K562 (cell line): ENCODE results near the gene HEBP1. TPM values are rescaled to one million over a fixed set of nuclear protein-coding genes. Genes with fewer than 3 reads are reported as not detected.

Experiments used
- ATAC-seq: fragments of 200-7000 bp; cut with Tn5 transposase; 3 replicates; pipeline ENCODE4 v1.9.1; 2020; ENCODE audit warnings: moderate library complexity
- BruUV-seq: library from RNA; stranded (reverse); fragments of 400-500 nt; replicated peaks from 2 replicates; lab custom pipeline; 2021; lab: Mats Ljungman, UMichigan
- CTCF ChIA-PET: fragments of 300-600 bp; formaldehyde crosslinking; extraction: SDS; loops from one replicate; lab custom pipeline; 2021; ENCODE audit warnings: low intra/inter-chr PET ratio; lab: Yijun Ruan, JAX
- POLR2A ChIA-PET: fragments of 300-600, 350-650 bp; sonication (Branson Sonifier 250); formaldehyde crosslinking; extraction: SDS; loops from one replicate; lab custom pipeline; 2021; ENCODE audit warnings: antibody characterized with exemption, inconsistent platforms; lab: Yijun Ruan, JAX
- DNase-seq, 4 experiments: peaks; one replicate each; pipeline versions ENCODE4 v3.0.0 to v3.0.0-alpha.2; 2011 to 2018; ENCODE audit warnings: low spot score in 3 of 4, mixed read lengths in 3 of 4; ENCODE audit errors: extremely low read depth in 1 of 4
- FAIRE-seq: peaks from 2 replicates; lab custom pipeline; 2011; peaks lifted over from hg19 to GRCh38; lab: Jason Lieb, UNC
- H2AFZ ChIP-seq: 2 replicates; pipeline ENCODE4 v1.6.0; 2011; ENCODE audit warnings: low read depth, low read length, control low read depth, inconsistent platforms
- H3K27ac ChIP-seq: fragments of 200-600 bp; 3 replicates; pipeline ENCODE4 v1.8.0; 2011; ENCODE audit warnings: low read depth, mild to moderate bottlenecking, control low read depth, inconsistent platforms, low read length, moderate library complexity, mixed read lengths; ENCODE audit errors: extremely low read depth
- H3K27me3 ChIP-seq, 2 experiments: fragments of 300-600 bp in 1 of 2; 2 replicates in 1 of 2; 3 replicates in 1 of 2; pipeline versions ENCODE4 v1.6.0 to v1.8.0; 2011; ENCODE audit warnings: inconsistent platforms in 2 of 2, low read length in 2 of 2, mild to moderate bottlenecking in 1 of 2, mixed read lengths in 1 of 2, moderate library complexity in 1 of 2; ENCODE audit not compliant: control insufficient read depth in 2 of 2, insufficient read depth in 2 of 2
- H3K36me3 ChIP-seq: fragments of 300-600 bp; 3 replicates; pipeline ENCODE4 v1.8.0; 2011; ENCODE audit warnings: mild to moderate bottlenecking, low read length, inconsistent platforms; ENCODE audit not compliant: control insufficient read depth, insufficient read depth
- H3K4me1 ChIP-seq, 2 experiments: fragments of 200-600 bp in 1 of 2; replicated peaks in 1 of 2; 2 replicates in 1 of 2; 3 replicates in 1 of 2; pipeline versions ENCODE4 v1.5.1 to v1.8.0; 2011; ENCODE audit warnings: inconsistent platforms in 2 of 2, low read length in 2 of 2, mild to moderate bottlenecking in 1 of 2, mixed read lengths in 1 of 2, moderate library complexity in 1 of 2; ENCODE audit not compliant: control insufficient read depth in 2 of 2, insufficient read depth in 2 of 2
- H3K4me2 ChIP-seq: 2 replicates; pipeline ENCODE4 v1.6.1; 2011; ENCODE audit warnings: low read length, control low read depth, inconsistent platforms, mixed read lengths; ENCODE audit not compliant: insufficient read depth
- H3K4me3 ChIP-seq: fragments of 200-600 bp; sonication (generic), shearing (Covaris generic); 2 replicates; pipeline ENCODE4 v1.5.1; 2016; ENCODE audit warnings: control low read depth, inconsistent platforms
- H3K79me2 ChIP-seq: fragments of 200-600 bp; 3 replicates; pipeline ENCODE4 v1.8.0; 2011; ENCODE audit warnings: low read length, inconsistent platforms; ENCODE audit not compliant: control insufficient read depth, insufficient read depth
- H3K9ac ChIP-seq, 2 experiments: 2 replicates each; pipeline versions ENCODE4 v1.6.0 to v1.6.1; 2011; ENCODE audit warnings: low read depth in 2 of 2, low read length in 2 of 2, control low read depth in 1 of 2, inconsistent platforms in 1 of 2, mild to moderate bottlenecking in 1 of 2, mixed read lengths in 1 of 2; ENCODE audit not compliant: insufficient read depth in 1 of 2
- H3K9me1 ChIP-seq: one replicate; pipeline ENCODE4 v1.6.0; 2011; ENCODE audit warnings: inconsistent platforms, mild to moderate bottlenecking, low read length, moderate library complexity; ENCODE audit not compliant: control insufficient read depth, insufficient read depth
- H3K9me3 ChIP-seq: replicated peaks from 2 replicates; pipeline ENCODE4 v1.5.1; 2011; ENCODE audit warnings: low read depth, low read length, inconsistent platforms; ENCODE audit not compliant: control insufficient read depth, insufficient read depth
- H4K20me1 ChIP-seq: replicated peaks from 2 replicates; pipeline ENCODE4 v1.6.1; 2011; ENCODE audit warnings: low read length, inconsistent platforms, mixed read lengths; ENCODE audit not compliant: control insufficient read depth, insufficient read depth
- BRD9 ChIP-seq: fragments of 450-650 bp; IDR thresholded peaks from 2 replicates; pipeline ENCODE4 v1.6.1; 2018; ENCODE audit warnings: low read depth; ENCODE audit not compliant: partially characterized antibody
- DDX20 ChIP-seq: fragments of 450-650 bp; IDR thresholded peaks from 2 replicates; pipeline ENCODE4 v1.6.1; 2016; ENCODE audit warnings: missing genetic modification characterization, low read depth, mild to moderate bottlenecking, missing compliant biosample characterization, moderate library complexity
- MITF ChIP-seq: IDR thresholded peaks from 2 replicates; pipeline ENCODE4 v1.6.1; 2014; ENCODE audit warnings: antibody characterized with exemption
- RFX1 ChIP-seq: fragments of 450-650 bp; IDR thresholded peaks from 2 replicates; pipeline ENCODE4 v1.6.1; 2016; ENCODE audit warnings: mild to moderate bottlenecking, moderate library complexity
- SIN3A ChIP-seq, 2 experiments: fragments of 150-350 bp in 1 of 2; IDR thresholded peaks; 2 replicates each; pipeline ENCODE4 v1.6.1; 2011 to 2016; ENCODE audit warnings: borderline replicate concordance in 2 of 2, low read depth in 2 of 2, low read length in 2 of 2, mild to moderate bottlenecking in 2 of 2, moderate library complexity in 2 of 2; ENCODE audit not compliant: control insufficient read depth in 1 of 2
- SIX5 ChIP-seq, 2 experiments: IDR thresholded peaks; 2 replicates each; pipeline ENCODE4 v1.6.1; 2011; ENCODE audit warnings: low read length in 2 of 2, borderline replicate concordance in 1 of 2, low read depth in 1 of 2, mild to moderate bottlenecking in 1 of 2, moderate library complexity in 1 of 2; ENCODE audit not compliant: insufficient read depth in 1 of 2
- SOX6 ChIP-seq: fragments of 450-650 bp; IDR thresholded peaks from 2 replicates; pipeline ENCODE4 v1.6.1; 2014; ENCODE audit warnings: mild to moderate bottlenecking
- SRF ChIP-seq, 2 experiments: fragments of 250-450, 450-650 bp in 1 of 2; sonication (Bioruptor Pico) in 1 of 2; sonication (generic) in 1 of 2; formaldehyde crosslinking; IDR thresholded peaks; 2 replicates each; pipeline versions ENCODE4 v1.5.0 to v1.5.1; 2020 to 2022; ENCODE audit warnings: mild to moderate bottlenecking in 1 of 2, missing genetic modification reagents in 1 of 2
- XRCC3 ChIP-seq: fragments of 450-650 bp; IDR thresholded peaks from 2 replicates; pipeline ENCODE4 v1.6.1; 2017; ENCODE audit warnings: mild to moderate bottlenecking, moderate library complexity
- ZNF282 ChIP-seq: sonication (generic); formaldehyde crosslinking; IDR thresholded peaks from 2 replicates; pipeline ENCODE4 v1.8.1; 2023; ENCODE audit warnings: missing genetic modification reagents
- ZZZ3 ChIP-seq: fragments of 450-650 bp; IDR thresholded peaks from 2 replicates; pipeline ENCODE4 v1.6.1; 2016; ENCODE audit warnings: antibody characterized with exemption, mild to moderate bottlenecking, moderate library complexity
- WGBS: fragments of 100-300 bp; shearing (Covaris generic); methylation state at CpG from one replicate; pipeline ENCODE4 v1.1.6; 2016; ENCODE audit warnings: low coverage, mixed read lengths; ENCODE audit not compliant: insufficient coverage; ENCODE audit errors: missing lambda C conversion rate; 5-methylcytosine and 5-hydroxymethylcytosine counted together
- in situ Hi-C: fragments of 300-500 bp; cut with MboI; formaldehyde crosslinking; loops from 4 replicates; pipeline ENCODE4 v1.15.0; 2018; ENCODE audit warnings: inconsistent platforms, mixed read lengths
- intact Hi-C: fragments of 100-400 bp; cut with micrococcal nuclease; formaldehyde crosslinking; loops from 2 replicates; pipeline ENCODE4 v1.14.2; 2022
- polyA plus RNA-seq, 8 experiments: library from polyadenylated mRNA; depleted of rRNA in 4 of 8; stranded (reverse) in 5 of 8; unstranded in 3 of 8; fragments of >200 nt; fragmentation: Nextera tagmentation in 2 of 8; fragmentation: Illumina TruSeq in 1 of 8; extraction: Ambion mirVana in 2 of 8; extraction: Trizol in 1 of 8; gene quantifications; 2 replicates each; pipeline versions ENCODE4 v1.2.1 to v1.2.3, GENCODE V29; 2011 to 2014; ENCODE audit warnings: inconsistent platforms in 1 of 8, missing spikeins in 1 of 8
- total RNA-seq, 7 experiments: library from RNA; depleted of rRNA in 6 of 7; stranded (reverse); fragments of >200 nt in 6 of 7; fragmentation: Illumina TruSeq in 2 of 7; extraction: Trizol in 2 of 7; gene quantifications; 2 replicates each; pipeline versions ENCODE4 v1.2.1 to v1.2.3, GENCODE V29; 2011 to 2021; ENCODE audit warnings: low replicate concordance in 1 of 7

HEBP1 gene
- total and polyA plus RNA-seq, 9 of the 15 experiments (the other 6 are each of a cell fraction or from before 2014, with no cell fraction given) = 1.1 to 10.1 (median 2.4) TPM

GRCh38 chr12:12979731-12980259, 20.3 kb downstream of the HEBP1 start:
- in situ Hi-C loops (loop anchor here (5.0 kb wide), 1 partner anchor 67 kb away; no protein-coding TSS in a partner anchor), intact Hi-C loops (loop anchor here (5.0 kb wide), 1 partner anchor 233 kb away; no protein-coding TSS in a partner anchor)
- peaks cover 0 to 2% of the 10 kb centered on the region in 2 experiments; a peak in 2 of 5 replicates for H3K4me1 ChIP-seq
- H3K36me3 ChIP-seq = peaks cover 15% of the 10 kb centered on the region; the same call in 2 of the 3 replicates
- 67% methylated on average over 4 of the region's 4 CpGs for WGBS
- H3K9me1 ChIP-seq = no peaks in the 10 kb centered on the region
- H3K9me3 ChIP-seq = no peaks in the 10 kb centered on the region
- H2AFZ ChIP-seq = no peak overlapping the region
- POLR2A ChIA-PET = no interaction called here
- no peak overlapping the region for H3K9ac ChIP-seq
- no peak overlapping the region for H3K4me2 ChIP-seq
- peak; percentile 76 for TF ChIP-seq RFX1
- TF ChIP-seq SIN3A (IDR thresholded peaks at IDR 0.05; ENCODE audit: borderline replicate concordance in 2 of 2, control insufficient read depth in 1 of 2, low read depth in 2 of 2, low read length in 2 of 2) = no peak
- H3K27ac ChIP-seq = no peak overlapping the region
- no peaks in the 10 kb centered on the region for H3K79me2 ChIP-seq
- ATAC-seq (no peak), DNase-seq (no peak), FAIRE-seq (no peak)
- no peaks in the 10 kb centered on the region for H4K20me1 ChIP-seq
- BruUV-seq = no TSS peak
- H3K4me3 ChIP-seq = no peak overlapping the region
- CTCF ChIA-PET = no interaction called here
- H3K27me3 ChIP-seq = no peaks in the 10 kb centered on the region

- DNase-seq = no peak
- H3K4me3 ChIP-seq = no peak overlapping the region
- no peak overlapping the region for H3K9ac ChIP-seq
- H4K20me1 ChIP-seq = no peaks in the 10 kb centered on the region
- no peak overlapping the region for H3K27ac ChIP-seq
- no peaks in the 10 kb centered on the region for H3K79me2 ChIP-seq
- no peak for ATAC-seq
- no peak overlapping the region for H2AFZ ChIP-seq
- in situ Hi-C loops = no loop called here
- H3K4me1 ChIP-seq = peaks cover 0 to 2% of the 10 kb centered on the region in 2 experiments; a peak in 2 of 5 replicates
- H3K36me3 ChIP-seq = peaks cover 11% of the 10 kb centered on the region; the same call in 2 of the 3 replicates
- 66% methylated on average over 4 of the region's 4 CpGs for WGBS
- FAIRE-seq = no peak
- ChIA-PET CTCF (no interaction called here), POLR2A (no interaction called here)
- intact Hi-C loops = no loop called here
- H3K9me1 ChIP-seq = no peaks in the 10 kb centered on the region
- no peaks in the 10 kb centered on the region for H3K9me3 ChIP-seq
- no TSS peak for BruUV-seq
- no peak overlapping the region for H3K4me2 ChIP-seq
- no peaks in the 10 kb centered on the region for H3K27me3 ChIP-seq
- TF ChIP-seq SRF (CRISPR knock-in tag; IDR thresholded peaks at IDR 0.05) = no peak
- TF ChIP-seq BRD9 = no peak
- no peak for TF ChIP-seq MITF
- TF ChIP-seq DDX20 (tag) = no peak
- TF ChIP-seq SIX5 (IDR thresholded peaks at IDR 0.05; ENCODE audit: borderline replicate concordance in 1 of 2, insufficient read depth in 1 of 2, low read depth in 1 of 2, low read length in 2 of 2) = no peak
- TF ChIP-seq ZZZ3 = no peak
- no peak for TF ChIP-seq XRCC3
- TF ChIP-seq SOX6 = no peak
- TF ChIP-seq ZNF282 (CRISPR knock-in tag) = no peak
Measured at GRCh38 chr12:12979126-12979525, 20.9 kb downstream of the HEBP1 start.
